Body of pancreas (tissue), 4 donors: ENCODE data around the gene CHRM2. TPM values are rescaled to one million over a fixed set of nuclear protein-coding genes. Genes with fewer than 3 reads are reported as not detected.

ENCODE experiments used
- ATAC-seq: fragments of 150-250 bp; one replicate; pipeline ENCODE4 v1.9.1; 2016
- DNase-seq, 4 donors: peaks; one replicate each; pipeline ENCODE4 v3.0.0-alpha.2; 2019
- H3K27ac ChIP-seq, 4 donors: fragments of 200-600 bp; sonication (generic); 1 replicate in 3 of 4; 2 replicates in 1 of 4; pipeline versions ENCODE4 v1.5.1 to v1.6.1; 2016 to 2019; ENCODE audit warnings: mild to moderate bottlenecking in 1 of 4, mixed read lengths in 1 of 4, moderate library complexity in 1 of 4
- H3K27me3 ChIP-seq, 2 donors: fragments of 200-600 bp; sonication (generic); one replicate each; pipeline ENCODE4 v1.6.0; 2016; ENCODE audit warnings: mild to moderate bottlenecking in 1 of 2
- H3K36me3 ChIP-seq, 2 donors: fragments of 200-600 bp; sonication (generic); replicated peaks in 1 of 2; 2 replicates each; pipeline ENCODE4 v1.5.1; 2016; ENCODE audit warnings: low read depth in 2 of 2; ENCODE audit not compliant: insufficient read depth in 1 of 2
- H3K4me1 ChIP-seq: fragments of 200-600 bp; sonication (generic); one replicate; pipeline ENCODE4 v1.6.0; 2016
- H3K4me3 ChIP-seq, 2 donors: fragments of 200-600 bp; sonication (generic); 1 replicate in 1 of 2; 2 replicates in 1 of 2; pipeline ENCODE4 v1.5.1; 2016 to 2019
- H3K9me3 ChIP-seq, 3 donors: fragments of 200-600 bp; sonication (generic); 1 replicate in 2 of 3; 2 replicates in 1 of 3; pipeline ENCODE4 v1.5.1; 2016
- POLR2A ChIP-seq, 3 donors: fragments of 450-650 bp; IDR thresholded peaks; one replicate each; pipeline ENCODE4 v1.6.1; 2016; ENCODE audit warnings: antibody characterized with exemption in 3 of 3, mild to moderate bottlenecking in 2 of 3
- WGBS, 2 donors: methylation state at CpG; one replicate each; pipeline ENCODE4 v1.1.5; 2017; 5-methylcytosine and 5-hydroxymethylcytosine counted together
- intact Hi-C: fragments of 100-400 bp; cut with DNase I; formaldehyde crosslinking; loops from one replicate; pipeline ENCODE4 v1.15.1; 2023
- total RNA-seq, 2 donors: library from RNA; depleted of rRNA; stranded (reverse); fragments of >200 nt; gene quantifications; one replicate each; pipeline ENCODE4 v1.1.0, GENCODE V29; 2016
- TF ChIP-seq, protein P1 (sequence below), 7 experiments: fragments of 450-650 bp in 4 of 7; fragments of 200-600 bp in 3 of 7; sonication (generic) in 3 of 7; IDR thresholded peaks; one replicate each; pipeline ENCODE4 v1.5.1; 2016 to 2019; ENCODE audit warnings: antibody characterized with exemption in 7 of 7

The CHRM2 gene
- total RNA-seq, 2 donors from 2014 or later = not detected

DNA sequence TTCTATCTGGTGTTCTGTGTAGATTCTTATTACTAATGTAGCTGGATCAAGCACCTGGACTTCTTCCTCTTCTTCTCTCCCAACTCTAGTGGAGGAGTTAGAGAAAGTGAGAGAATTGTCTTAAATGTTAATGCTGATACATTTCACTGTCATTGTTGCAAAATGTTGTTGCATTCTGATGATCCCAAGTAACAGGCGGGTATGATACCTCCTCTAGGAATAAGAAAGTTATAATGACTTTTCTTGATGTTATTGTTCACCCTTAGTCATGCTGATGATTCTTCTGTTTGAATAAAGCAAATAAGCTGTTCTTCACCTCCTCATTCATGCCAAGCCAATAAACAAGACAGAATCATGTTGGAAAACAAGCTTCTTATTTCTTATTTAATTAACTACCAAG, 9.1 kb downstream of the CHRM2 start:
- no peaks in the 10 kb centered on the region for H3K36me3 ChIP-seq
- H3K4me1 ChIP-seq = no peaks in the 10 kb centered on the region
- 64 to 88% methylated on average over 1 of the region's 1 CpG for WGBS, 2 donors
- no peaks in the 10 kb centered on the region for H3K9me3 ChIP-seq
- ATAC-seq (no peak), DNase-seq (no peak)
- peaks cover 0 to under 1% of the 10 kb centered on the region in 2 donors for H3K27me3 ChIP-seq
- no peak overlapping the region for H3K4me3 ChIP-seq
- H3K27ac ChIP-seq = no peak overlapping the region
- TF ChIP-seq, protein P1, sequence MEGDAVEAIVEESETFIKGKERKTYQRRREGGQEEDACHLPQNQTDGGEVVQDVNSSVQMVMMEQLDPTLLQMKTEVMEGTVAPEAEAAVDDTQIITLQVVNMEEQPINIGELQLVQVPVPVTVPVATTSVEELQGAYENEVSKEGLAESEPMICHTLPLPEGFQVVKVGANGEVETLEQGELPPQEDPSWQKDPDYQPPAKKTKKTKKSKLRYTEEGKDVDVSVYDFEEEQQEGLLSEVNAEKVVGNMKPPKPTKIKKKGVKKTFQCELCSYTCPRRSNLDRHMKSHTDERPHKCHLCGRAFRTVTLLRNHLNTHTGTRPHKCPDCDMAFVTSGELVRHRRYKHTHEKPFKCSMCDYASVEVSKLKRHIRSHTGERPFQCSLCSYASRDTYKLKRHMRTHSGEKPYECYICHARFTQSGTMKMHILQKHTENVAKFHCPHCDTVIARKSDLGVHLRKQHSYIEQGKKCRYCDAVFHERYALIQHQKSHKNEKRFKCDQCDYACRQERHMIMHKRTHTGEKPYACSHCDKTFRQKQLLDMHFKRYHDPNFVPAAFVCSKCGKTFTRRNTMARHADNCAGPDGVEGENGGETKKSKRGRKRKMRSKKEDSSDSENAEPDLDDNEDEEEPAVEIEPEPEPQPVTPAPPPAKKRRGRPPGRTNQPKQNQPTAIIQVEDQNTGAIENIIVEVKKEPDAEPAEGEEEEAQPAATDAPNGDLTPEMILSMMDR (IDR thresholded peaks at IDR 0.05) = no peak
- no peak for TF ChIP-seq POLR2A (IDR thresholded peaks at IDR 0.05)
- intact Hi-C loops = no loop called here

GRCh38 chr7:136877990-136878389, 9.5 kb downstream of the CHRM2 start:
- Histone ChIP-seq H3K4me1 (no peaks in the 10 kb centered on the region), H3K36me3 (no peaks in the 10 kb centered on the region), H3K27ac (no peak overlapping the region), H3K4me3 (no peak overlapping the region), H3K9me3 (no peaks in the 10 kb centered on the region), H3K27me3 (no peaks in the 10 kb centered on the region)
- 52 to 58% methylated on average over 2 of the region's 2 CpGs for WGBS, 2 donors
- DNase-seq (no peak), ATAC-seq (no peak)
- TF ChIP-seq POLR2A (IDR thresholded peaks at IDR 0.05) = no peak
- intact Hi-C loops = no loop called here

DNA sequence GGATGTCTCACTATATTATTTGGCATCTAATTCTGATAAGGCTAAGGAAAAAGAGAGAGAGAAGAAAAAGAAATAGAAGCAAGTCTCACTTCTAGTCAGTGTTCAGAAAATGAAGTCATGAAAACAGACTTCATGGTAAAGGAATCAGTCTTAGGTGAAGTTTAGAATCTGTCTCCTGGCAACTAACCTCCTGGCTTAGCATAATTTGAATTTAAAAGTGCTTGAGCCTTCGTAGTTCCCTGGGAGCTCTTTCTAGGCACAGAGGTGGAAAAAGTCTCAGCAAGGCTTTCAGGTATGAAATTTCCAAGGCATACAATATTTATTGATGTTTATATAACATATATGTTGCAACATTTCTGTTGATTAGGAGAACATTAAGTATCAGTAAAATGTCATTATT, 10.4 kb downstream of the CHRM2 start:
- Histone ChIP-seq H3K9me3 (no peaks in the 10 kb centered on the region), H3K4me3 (no peak overlapping the region), H3K4me1 (no peaks in the 10 kb centered on the region), H3K36me3 (no peaks in the 10 kb centered on the region), H3K27me3 (no peaks in the 10 kb centered on the region), H3K27ac (no peak overlapping the region)
- 22 to 38% methylated on average over 1 of the region's 1 CpG for WGBS, 2 donors
- TF ChIP-seq, protein P1 (IDR thresholded peaks at IDR 0.05) = no peak
- no peak for TF ChIP-seq POLR2A (IDR thresholded peaks at IDR 0.05)
- ATAC-seq (no peak), DNase-seq (no peak)
- intact Hi-C loops = no loop called here

DNA sequence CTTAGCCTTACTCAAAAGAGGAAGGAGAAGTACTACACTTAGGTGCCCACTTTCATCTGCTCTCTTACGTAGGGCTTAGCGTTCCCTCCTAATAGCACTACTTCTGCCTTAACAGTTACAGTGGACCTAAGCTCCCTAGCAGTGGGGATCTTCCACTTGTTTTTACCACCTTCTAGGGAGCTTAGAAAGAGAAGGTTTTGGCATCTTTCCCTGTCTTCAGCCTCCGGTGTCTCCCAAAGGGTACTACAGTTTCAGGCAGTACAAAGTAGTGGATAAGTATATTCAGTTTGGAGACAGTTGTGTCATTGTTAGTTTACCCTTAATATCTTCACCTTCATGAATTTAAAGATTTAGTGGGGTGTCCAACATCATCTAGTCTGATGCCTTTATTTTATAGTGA, 14.6 kb downstream of the CHRM2 start:
- intact Hi-C loops = no loop called here
- Histone ChIP-seq H3K4me3 (no peak overlapping the region), H3K27me3 (no peaks in the 10 kb centered on the region), H3K27ac (no peak overlapping the region), H3K4me1 (no peaks in the 10 kb centered on the region), H3K9me3 (no peaks in the 10 kb centered on the region), H3K36me3 (no peaks in the 10 kb centered on the region)
- no peak for ATAC-seq
- no peak for DNase-seq
- WGBS, 2 donors = 90 to 94% methylated on average over 3 of the region's 3 CpGs
- TF ChIP-seq, protein P1 (IDR thresholded peaks at IDR 0.05) = no peak
- no peak for TF ChIP-seq POLR2A (IDR thresholded peaks at IDR 0.05)

GRCh38 chr7:136884492-136884891, 16.0 kb downstream of the CHRM2 start:
- TF ChIP-seq, protein P1 (IDR thresholded peaks at IDR 0.05) = no peak
- no peak for TF ChIP-seq POLR2A (IDR thresholded peaks at IDR 0.05)
- Histone ChIP-seq H3K36me3 (no peaks in the 10 kb centered on the region), H3K27me3 (no peaks in the 10 kb centered on the region), H3K9me3 (no peaks in the 10 kb centered on the region), H3K4me3 (no peak overlapping the region), H3K27ac (no peak overlapping the region), H3K4me1 (no peaks in the 10 kb centered on the region)
- WGBS, 2 donors = 18 to 19% methylated on average over 1 of the region's 1 CpG
- intact Hi-C loops = no loop called here
- no peak for ATAC-seq
- DNase-seq = no peak
